Neutrophil (primary cell): Measurements from ENCODE around the gene ARSD.

Experiments
- H3K27ac ChIP-seq: fragments of 200-600 bp; sonication (generic); 2 replicates; pipeline ENCODE4 v1.5.1; 2016; ENCODE audit warnings: mild to moderate bottlenecking, moderate library complexity
- H3K27me3 ChIP-seq: fragments of 200-600 bp; sonication (generic); 2 replicates; pipeline ENCODE4 v1.6.0; 2016; ENCODE audit warnings: mild to moderate bottlenecking
- H3K36me3 ChIP-seq: fragments of 200-600 bp; sonication (generic); 2 replicates; pipeline ENCODE4 v1.5.1; 2017
- H3K4me1 ChIP-seq, 2 experiments: fragments of 200-600 bp in 1 of 2; sonication (generic) in 1 of 2; 1 replicate in 1 of 2; 2 replicates in 1 of 2; pipeline versions ENCODE4 v1.5.1 to v1.6.1; 2013 to 2016; ENCODE audit warnings: low read depth in 1 of 2, low read length in 1 of 2, mild to moderate bottlenecking in 1 of 2, moderate library complexity in 1 of 2; ENCODE audit not compliant: control insufficient read depth in 1 of 2, insufficient read depth in 1 of 2
- H3K4me3 ChIP-seq, 2 experiments: fragments of 200-600 bp in 1 of 2; sonication (generic) in 1 of 2; 1 replicate in 1 of 2; 2 replicates in 1 of 2; pipeline ENCODE4 v1.5.1; 2013 to 2016; ENCODE audit warnings: low read depth in 1 of 2, low read length in 1 of 2, mild to moderate bottlenecking in 1 of 2, moderate library complexity in 1 of 2
- H3K9me3 ChIP-seq: fragments of 200-600 bp; sonication (generic); 2 replicates; pipeline ENCODE4 v1.5.1; 2016
- CTCF ChIP-seq: fragments of 200-600 bp; sonication (generic); IDR thresholded peaks from 2 replicates; pipeline ENCODE4 v1.5.1; 2016; ENCODE audit warnings: antibody characterized with exemption

Gene ARSD

GRCh38 chrX:2921193-2921592, 7.9 kb downstream of the ARSD start:
- TF ChIP-seq CTCF: no peak
- Histone ChIP-seq H3K4me1 (no peaks in the 10 kb centered on the region), H3K27ac (no peak overlapping the region)

DNA sequence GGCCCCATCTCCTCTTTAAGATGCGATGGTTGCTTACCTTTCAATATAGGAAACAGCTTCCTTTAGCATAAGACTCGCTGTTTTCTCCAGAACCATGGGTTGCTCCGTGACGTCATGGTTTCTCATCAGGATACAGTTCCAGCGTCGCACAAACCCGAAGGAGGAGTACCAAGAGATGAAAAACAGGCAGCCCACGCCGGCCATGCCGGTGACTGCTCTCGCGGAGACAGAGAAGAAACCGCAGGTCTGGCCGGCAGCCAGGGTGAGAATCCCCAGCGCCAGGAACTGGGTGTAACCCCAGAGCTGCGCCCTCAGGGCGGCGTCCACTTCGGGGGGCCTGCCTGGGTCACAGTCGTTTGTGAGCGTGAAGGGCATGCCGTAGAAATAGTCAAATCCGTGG, 11.4 kb downstream of the ARSD start:
- H3K4me1 ChIP-seq: no peaks in the 10 kb centered on the region
- H3K9me3 ChIP-seq: no peaks in the 10 kb centered on the region
- no peak overlapping the region for H3K27ac ChIP-seq
- TF ChIP-seq CTCF: no peak
- no peaks in the 10 kb centered on the region for H3K27me3 ChIP-seq
- H3K4me3 ChIP-seq: no peak overlapping the region
- peaks cover 36% of the 10 kb centered on the region for H3K36me3 ChIP-seq

More at GRCh38 chrX:2921193-2921592, 7.9 kb downstream of the ARSD start:
- peaks cover 22% of the 10 kb centered on the region for H3K36me3 ChIP-seq
- H3K4me3 ChIP-seq: no peak overlapping the region
- H3K9me3 ChIP-seq: no peaks in the 10 kb centered on the region
- H3K27me3 ChIP-seq: no peaks in the 10 kb centered on the region

- no peak overlapping the region for H3K4me3 ChIP-seq
- no peak for TF ChIP-seq CTCF
- no peak overlapping the region for H3K27ac ChIP-seq
- H3K27me3 ChIP-seq: no peaks in the 10 kb centered on the region
- peaks cover 14% of the 10 kb centered on the region for H3K36me3 ChIP-seq
- no peaks in the 10 kb centered on the region for H3K4me1 ChIP-seq
- no peaks in the 10 kb centered on the region for H3K9me3 ChIP-seq
Measured at GRCh38 chrX:2913118-2913517, 16.0 kb downstream of the ARSD start.

DNA sequence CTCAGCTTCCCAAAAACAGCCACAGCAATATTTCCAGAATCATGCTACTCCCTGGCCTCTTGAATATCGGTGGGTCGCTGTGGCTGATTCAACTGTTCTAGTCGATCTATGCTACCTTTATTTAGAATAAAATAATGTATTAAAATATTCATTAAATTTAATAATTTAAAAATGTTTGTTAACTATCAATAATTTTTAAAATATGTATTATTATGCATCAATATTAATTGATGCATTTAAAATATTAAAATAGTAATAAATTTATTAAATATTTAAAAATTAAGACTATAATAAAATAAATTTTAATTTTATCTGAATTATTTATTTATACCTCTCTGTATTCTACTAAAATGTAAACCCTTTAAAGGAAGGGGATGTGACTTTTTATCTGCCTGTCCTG, 19.0 kb downstream of the ARSD start:
- Histone ChIP-seq H3K27ac (no peak overlapping the region), H3K9me3 (no peaks in the 10 kb centered on the region), H3K36me3 (peaks cover 11% of the 10 kb centered on the region), H3K4me3 (no peak overlapping the region), H3K27me3 (no peaks in the 10 kb centered on the region), H3K4me1 (peaks cover 4% of the 10 kb centered on the region in 2 experiments)
- no peak for TF ChIP-seq CTCF

DNA sequence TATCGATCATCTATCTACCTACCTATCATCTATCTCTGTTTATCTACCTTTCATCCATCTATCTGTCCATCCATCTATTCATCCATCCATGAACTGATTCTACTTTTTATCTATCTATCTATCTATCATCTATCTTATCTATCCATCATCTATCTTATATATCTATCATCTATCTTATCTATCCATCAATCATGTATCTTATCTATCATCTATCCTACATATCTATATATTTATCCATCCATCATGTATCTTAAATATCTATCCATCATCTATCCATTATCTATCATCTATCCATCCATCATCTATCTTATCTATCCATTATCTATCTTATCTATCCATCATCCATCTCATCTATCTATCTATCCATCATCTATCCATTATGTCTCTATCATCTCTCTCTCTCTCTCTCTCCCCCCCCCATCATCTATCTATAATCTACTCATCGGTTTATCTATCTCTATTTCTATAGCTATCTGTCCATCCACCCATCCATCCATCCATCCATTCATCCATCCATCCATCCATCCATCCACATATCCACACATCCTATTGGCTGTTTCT, 20.9 kb downstream of the ARSD start:
- Histone ChIP-seq H3K27ac (no peak overlapping the region), H3K4me3 (no peak overlapping the region), H3K9me3 (no peaks in the 10 kb centered on the region), H3K4me1 (peaks cover 4% of the 10 kb centered on the region in 2 experiments), H3K36me3 (no peaks in the 10 kb centered on the region), H3K27me3 (no peaks in the 10 kb centered on the region)
- no peak for TF ChIP-seq CTCF

DNA sequence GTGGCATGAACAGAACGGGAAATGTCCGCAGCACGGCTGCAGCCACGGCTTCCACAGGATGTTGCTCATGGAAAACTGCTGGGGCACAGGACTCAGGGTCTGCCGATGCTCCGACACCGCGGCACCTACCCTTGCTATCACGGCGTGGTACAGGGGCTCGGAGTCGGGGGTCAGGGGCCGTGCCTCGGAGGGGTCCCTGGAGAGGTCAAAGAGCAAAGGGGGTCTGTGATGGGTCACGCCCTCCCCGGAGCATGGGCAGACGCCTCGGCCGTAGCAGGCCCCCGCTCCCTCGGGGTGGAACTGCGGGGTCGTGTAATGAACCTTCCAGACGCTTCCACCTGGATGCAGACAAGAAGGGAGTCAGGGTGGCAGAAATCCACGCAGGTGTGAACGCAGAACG, 21.8 kb downstream of the ARSD start:
- peaks cover 4% of the 10 kb centered on the region in 2 experiments for H3K4me1 ChIP-seq
- H3K27me3 ChIP-seq: no peaks in the 10 kb centered on the region
- no peak overlapping the region for H3K4me3 ChIP-seq
- H3K27ac ChIP-seq: no peak overlapping the region
- H3K36me3 ChIP-seq: no peaks in the 10 kb centered on the region
- TF ChIP-seq CTCF: no peak
- no peaks in the 10 kb centered on the region for H3K9me3 ChIP-seq
